ENCODE measurements around the gene MGAT5B.
"Not testable (repeated sequence)": the region's sequence is repeated elsewhere in the genome, so short reads cannot be mapped to it uniquely, and the experiment has no call there.

MGAT5B gene

GRCh38 chr17:76834870-76835269, 33.3 kb upstream of the MGAT5B start:
- Histone ChIP-seq H3K27me3 (ENCODE audit: insufficient read depth, low read depth, severe bottlenecking) (no peaks in the 10 kb centered on the region), H3K27ac (no peak overlapping the region)

GRCh38 chr17:76840443-76840767, 27.8 kb upstream of the MGAT5B start:
- Histone ChIP-seq H3K36me3 (no peaks in the 10 kb centered on the region), H3K27ac (no peak overlapping the region), H3K27me3 (ENCODE audit: insufficient read depth, low read depth, severe bottlenecking) (peaks cover 4% of the 10 kb centered on the region), H3K4me3 (ENCODE audit: low read depth, low read length) (peak overlapping the region; percentile 46), H3K9me3 (ENCODE audit: severe bottlenecking) (no peaks in the 10 kb centered on the region)
- peak; percentile 25 for DNase-seq
- no peak for TF ChIP-seq CTCF (IDR thresholded peaks at IDR 0.05; ENCODE audit: low read depth, low read length)

More at GRCh38 chr17:76834870-76835269, 33.3 kb upstream of the MGAT5B start:
- no peak overlapping the region for H3K4me3 ChIP-seq (ENCODE audit: low read depth, low read length)
- no peaks in the 10 kb centered on the region for H3K9me3 ChIP-seq (ENCODE audit: severe bottlenecking)
- no peak for TF ChIP-seq CTCF (IDR thresholded peaks at IDR 0.05; ENCODE audit: low read depth, low read length)
- DNase-seq: no peak
- H3K36me3 ChIP-seq: no peaks in the 10 kb centered on the region

- peaks cover 4% of the 10 kb centered on the region for H3K27me3 ChIP-seq (ENCODE audit: insufficient read depth, low read depth, severe bottlenecking)
- no peak for TF ChIP-seq CTCF (IDR thresholded peaks at IDR 0.05; ENCODE audit: low read depth, low read length)
- peak; percentile 47 for DNase-seq
- 0 out of 2 replicates have a peak overlapping the region, but pooled peaks have one; percentile 0 for H3K27ac ChIP-seq
- peak overlapping the region; percentile 46 for H3K4me3 ChIP-seq (ENCODE audit: low read depth, low read length)
- H3K9me3 ChIP-seq (ENCODE audit: severe bottlenecking): no peaks in the 10 kb centered on the region
- H3K36me3 ChIP-seq: no peaks in the 10 kb centered on the region
Measured at GRCh38 chr17:76840884-76841775, 27.1 kb upstream of the MGAT5B start.

- peak; percentile 91 for DNase-seq
- H3K9me3 ChIP-seq (ENCODE audit: severe bottlenecking): no peaks in the 10 kb centered on the region
- H3K4me3 ChIP-seq (ENCODE audit: low read depth, low read length): peak overlapping the region; percentile 46
- no peak for TF ChIP-seq CTCF (IDR thresholded peaks at IDR 0.05; ENCODE audit: low read depth, low read length)
- H3K27me3 ChIP-seq (ENCODE audit: insufficient read depth, low read depth, severe bottlenecking): peaks cover 4% of the 10 kb centered on the region
- H3K36me3 ChIP-seq: no peaks in the 10 kb centered on the region
- peak overlapping the region; percentile 30; the same call in 1 of the 2 replicates for H3K27ac ChIP-seq
Measured at GRCh38 chr17:76841776-76842405, 26.3 kb upstream of the MGAT5B start.

- H3K27me3 ChIP-seq (ENCODE audit: insufficient read depth, low read depth, severe bottlenecking); H3K36me3 ChIP-seq; DNase-seq; H3K4me3 ChIP-seq (ENCODE audit: low read depth, low read length); H3K27ac ChIP-seq; H3K9me3 ChIP-seq (ENCODE audit: severe bottlenecking): not testable (repeated sequence)
Measured at GRCh38 chr17:76843068-76843467, 25.1 kb upstream of the MGAT5B start.

- Histone ChIP-seq H3K27ac (no peak overlapping the region), H3K36me3 (no peaks in the 10 kb centered on the region), H3K27me3 (ENCODE audit: insufficient read depth, low read depth, severe bottlenecking) (peaks cover 4% of the 10 kb centered on the region), H3K9me3 (ENCODE audit: severe bottlenecking) (no peaks in the 10 kb centered on the region), H3K4me3 (ENCODE audit: low read depth, low read length) (no peak overlapping the region)
- peak; percentile 64 for TF ChIP-seq CTCF (IDR thresholded peaks at IDR 0.05; ENCODE audit: low read depth, low read length)
- DNase-seq: peak; percentile 82
Measured at GRCh38 chr17:76843703-76844484, 24.3 kb upstream of the MGAT5B start.

All from WERI-Rb-1 (cell line).